Endometrial microvascular endothelial cells (primary cell): ENCODE data around the gene AGBL1. TPM values are rescaled to one million over a fixed set of nuclear protein-coding genes. Genes with fewer than 3 reads are reported as not detected.

ENCODE experiments used
- in situ Hi-C: cut with HindIII; loops from 2 replicates; pipeline ENCODE4 v1.10.0; 2017; ENCODE audit warnings: low sequenced_read_pairs, low pct_unique_long_range_greater_than_20kb; ENCODE audit errors: inconsistent ontology term
- total RNA-seq: library from RNA; depleted of rRNA; stranded (reverse); fragments of >200 nt; gene quantifications from one replicate; pipeline ENCODE4 v1.2.3, GENCODE V29; 2015; ENCODE audit errors: inconsistent ontology term

The AGBL1 gene
- total RNA-seq, 1 donor from 2014 or later: not detected

DNA sequence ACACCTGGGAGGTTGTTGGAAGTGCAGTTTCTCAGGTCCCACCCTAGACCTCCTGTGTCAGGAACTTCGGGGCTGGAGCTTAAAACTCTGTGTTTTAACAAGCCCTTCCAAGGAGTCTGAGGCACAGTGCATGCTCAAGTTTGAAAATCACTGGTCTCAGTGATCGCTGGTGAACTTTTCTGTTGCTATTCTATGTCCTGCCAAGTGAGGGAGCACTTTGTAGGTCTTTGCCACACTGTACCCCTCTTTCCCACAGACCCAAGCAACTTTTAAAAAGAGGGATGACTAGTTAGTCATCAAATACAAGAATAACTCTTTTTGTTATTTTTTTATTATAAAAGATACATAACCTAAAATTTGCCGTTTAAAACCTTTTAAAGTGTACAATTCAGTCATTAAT, 133.7 kb downstream of the AGBL1 start:
- in situ Hi-C loops: no loop called here

DNA sequence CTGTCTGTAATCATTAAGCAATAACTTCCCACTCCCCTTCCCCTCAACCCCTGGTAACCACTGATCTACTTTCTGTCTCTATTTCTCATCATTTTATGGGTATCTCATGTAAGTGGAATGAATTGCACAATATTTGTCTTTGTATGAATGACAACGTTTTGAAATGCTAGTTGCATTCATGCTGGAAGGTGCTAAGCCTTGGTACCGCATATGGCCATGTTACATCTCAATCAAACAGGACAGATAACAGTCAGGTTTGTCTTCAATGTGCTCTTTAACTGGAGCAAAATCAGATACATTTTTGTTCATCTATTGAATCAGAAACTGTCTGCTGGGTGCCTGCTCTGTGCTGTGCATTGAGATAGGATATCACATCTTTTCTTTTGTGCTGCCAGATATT, 134.2 kb downstream of the AGBL1 start:
- in situ Hi-C loops: no loop called here

DNA sequence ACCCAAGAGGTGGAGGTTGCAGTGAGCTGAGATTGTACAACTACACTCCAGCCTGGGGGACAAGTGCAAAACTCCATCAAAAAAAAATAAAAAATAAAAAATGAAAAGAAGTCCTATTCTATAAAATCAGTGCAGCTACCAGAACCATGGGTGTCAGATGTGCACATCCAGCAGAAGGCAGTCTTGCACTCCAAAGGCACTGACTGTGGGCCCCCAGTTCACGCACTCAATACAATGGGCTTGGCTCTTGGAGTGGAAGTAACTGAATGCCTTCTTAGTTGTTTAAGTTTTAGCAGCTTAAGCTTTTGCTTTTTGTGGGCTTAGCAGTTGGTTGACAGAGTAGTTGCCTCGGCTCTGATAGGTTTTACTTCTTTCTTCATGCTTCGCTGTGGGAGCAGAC, 141.4 kb downstream of the AGBL1 start:
- in situ Hi-C loops: no loop called here

DNA sequence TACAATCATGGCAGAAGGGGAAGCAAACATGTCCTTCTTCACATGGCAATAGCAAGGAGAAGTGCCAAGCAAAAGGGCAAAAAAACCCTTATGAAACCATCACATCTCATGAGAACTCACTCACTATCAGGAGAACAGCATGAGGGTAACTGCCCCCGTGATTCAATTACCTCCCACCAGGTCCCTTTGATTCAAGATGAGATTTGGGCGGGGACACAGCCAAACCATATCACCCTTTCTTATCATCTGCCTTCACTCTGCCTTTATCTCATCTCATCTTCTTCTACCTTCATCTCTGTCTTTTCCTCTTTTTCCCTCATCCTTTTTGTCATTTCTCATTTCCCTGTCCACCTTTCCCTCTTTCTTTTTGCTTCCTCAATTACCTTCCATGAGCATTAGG, 149.6 kb downstream of the AGBL1 start:
- in situ Hi-C loops: no loop called here

DNA sequence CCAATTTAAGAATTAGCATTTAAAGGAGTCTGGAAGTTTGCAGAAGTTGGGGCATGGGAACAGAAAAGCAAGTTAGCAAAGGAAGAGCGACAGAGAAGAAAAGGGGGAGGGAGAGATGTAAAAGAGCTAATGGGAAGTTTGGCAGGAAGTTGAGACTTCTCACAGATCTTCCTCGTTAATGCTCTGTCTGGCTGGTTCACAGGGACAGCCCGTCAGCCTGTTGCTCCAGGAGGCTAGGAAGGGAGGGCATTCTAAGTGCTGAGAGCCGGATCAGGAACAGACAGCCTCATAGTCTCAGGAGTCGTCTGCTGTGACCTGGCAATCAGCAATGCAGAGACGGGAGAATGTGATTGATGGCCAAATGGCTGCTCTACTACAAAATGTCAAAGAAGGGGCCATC, 150.3 kb downstream of the AGBL1 start:
- in situ Hi-C loops: no loop called here

DNA sequence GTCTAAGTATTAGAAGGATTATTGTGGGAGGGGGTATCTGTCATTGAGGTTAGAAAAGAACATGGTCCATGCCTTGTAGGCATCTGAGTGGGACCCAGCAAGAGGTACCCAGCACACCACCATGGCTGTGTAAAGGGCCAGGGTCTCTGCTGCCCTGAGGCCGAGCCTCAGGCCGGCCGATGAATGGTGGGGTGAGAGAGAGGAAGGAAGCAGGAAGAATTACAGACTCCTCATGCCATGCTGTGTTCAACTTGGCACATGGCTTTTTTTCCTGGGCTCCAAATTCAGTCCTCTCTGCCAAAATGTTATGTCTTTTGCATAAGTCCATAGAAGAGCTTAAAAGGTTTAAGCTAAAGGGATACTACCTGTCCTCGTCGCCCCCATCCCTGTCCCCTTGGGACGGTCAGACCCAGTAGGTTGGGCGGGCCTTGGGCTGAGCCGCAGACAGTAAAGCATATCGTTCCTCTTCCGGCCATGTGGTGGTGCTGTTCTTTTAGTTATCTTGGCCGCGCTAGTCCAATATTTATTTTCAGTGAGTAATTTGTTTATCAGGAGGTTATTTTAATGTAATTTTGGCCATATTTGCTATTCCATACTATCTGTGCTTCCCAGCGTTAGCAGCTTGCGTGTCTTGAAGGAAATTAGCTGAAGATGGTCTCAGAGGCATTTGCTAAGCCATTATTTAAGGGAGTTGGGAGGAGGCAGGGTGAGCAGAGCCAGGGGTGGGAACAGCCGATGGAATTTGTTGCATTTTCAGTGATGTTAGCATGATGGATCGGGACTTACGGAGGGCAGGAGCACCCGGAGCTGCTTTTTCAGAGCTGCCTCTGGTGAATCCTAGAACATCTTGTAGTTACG, 152.4 kb downstream of the AGBL1 start:
- in situ Hi-C loops: no loop called here

DNA sequence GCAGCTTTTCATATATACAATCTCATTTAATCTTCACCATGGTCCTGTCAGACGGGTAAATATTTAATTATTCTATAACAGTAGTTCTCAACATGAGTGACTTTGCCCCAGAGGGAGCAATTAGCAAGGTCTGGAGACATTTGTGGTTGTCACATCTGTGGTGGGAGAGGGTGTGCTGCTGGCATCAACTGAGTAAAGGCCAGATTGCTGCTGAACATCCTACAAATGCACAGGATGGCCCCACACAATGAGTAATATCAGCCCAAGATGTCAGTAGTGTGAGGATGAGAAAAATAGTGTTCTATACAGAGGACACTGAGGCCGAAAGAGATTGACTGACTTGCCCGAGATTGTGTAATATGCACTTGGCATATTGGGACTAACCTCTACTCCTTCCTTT, 156.0 kb downstream of the AGBL1 start:
- in situ Hi-C loops: no loop called here

DNA sequence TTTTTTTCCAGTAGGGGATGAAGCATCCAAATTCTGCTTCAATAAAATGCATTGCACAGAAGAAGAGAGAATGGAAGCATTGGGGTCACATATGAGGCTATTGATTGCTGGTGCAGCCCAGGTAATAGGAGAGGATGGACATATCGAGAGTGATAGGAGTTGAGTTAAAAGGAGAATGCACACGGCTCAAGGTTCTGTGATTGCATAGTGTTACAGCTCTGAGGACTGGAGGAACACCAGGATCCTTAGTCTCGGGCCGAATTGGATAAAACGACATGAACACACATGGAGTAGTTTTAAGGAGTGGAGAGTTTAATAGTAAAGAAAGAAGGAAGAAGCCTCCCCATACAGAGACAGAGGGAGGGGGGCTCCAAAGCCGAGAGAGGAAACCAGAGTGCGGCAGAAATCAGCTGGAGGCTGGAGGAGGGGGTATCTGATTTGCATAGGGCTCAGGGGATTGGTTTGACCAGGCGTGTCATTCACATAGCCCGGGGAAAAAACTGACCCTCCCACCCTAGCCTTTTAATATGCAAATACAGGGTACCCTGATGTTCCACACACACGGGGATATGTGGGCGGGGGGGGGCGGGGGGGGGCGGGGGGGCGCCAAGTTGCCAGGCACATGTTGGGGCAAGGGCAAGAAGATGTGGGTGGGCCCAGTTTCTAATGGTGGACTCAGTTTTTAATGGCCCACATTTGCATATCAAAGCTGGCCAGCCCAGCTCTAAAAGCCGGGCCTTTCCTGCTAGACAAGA, 156.9 kb downstream of the AGBL1 start:
- in situ Hi-C loops: no loop called here

DNA sequence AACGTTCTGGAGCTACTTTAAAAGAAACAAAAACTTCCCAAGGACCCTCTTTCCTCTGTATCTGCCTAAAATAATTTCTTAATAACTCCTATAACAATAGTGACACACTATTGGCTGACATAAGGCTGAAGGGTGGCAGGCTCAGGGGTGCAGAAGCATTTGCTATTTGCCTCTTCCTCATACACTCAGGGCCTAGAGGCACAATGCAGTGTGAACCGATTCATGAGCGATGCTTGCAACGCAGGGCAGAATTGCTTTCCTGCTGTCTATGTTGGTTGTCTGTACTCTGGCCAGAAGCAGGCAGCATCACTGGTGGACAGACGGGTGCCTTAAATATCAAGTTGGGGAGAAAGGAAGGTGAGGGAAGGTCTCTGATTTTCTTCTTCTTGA, 157.4 kb downstream of the AGBL1 start:
- in situ Hi-C loops: no loop called here

DNA sequence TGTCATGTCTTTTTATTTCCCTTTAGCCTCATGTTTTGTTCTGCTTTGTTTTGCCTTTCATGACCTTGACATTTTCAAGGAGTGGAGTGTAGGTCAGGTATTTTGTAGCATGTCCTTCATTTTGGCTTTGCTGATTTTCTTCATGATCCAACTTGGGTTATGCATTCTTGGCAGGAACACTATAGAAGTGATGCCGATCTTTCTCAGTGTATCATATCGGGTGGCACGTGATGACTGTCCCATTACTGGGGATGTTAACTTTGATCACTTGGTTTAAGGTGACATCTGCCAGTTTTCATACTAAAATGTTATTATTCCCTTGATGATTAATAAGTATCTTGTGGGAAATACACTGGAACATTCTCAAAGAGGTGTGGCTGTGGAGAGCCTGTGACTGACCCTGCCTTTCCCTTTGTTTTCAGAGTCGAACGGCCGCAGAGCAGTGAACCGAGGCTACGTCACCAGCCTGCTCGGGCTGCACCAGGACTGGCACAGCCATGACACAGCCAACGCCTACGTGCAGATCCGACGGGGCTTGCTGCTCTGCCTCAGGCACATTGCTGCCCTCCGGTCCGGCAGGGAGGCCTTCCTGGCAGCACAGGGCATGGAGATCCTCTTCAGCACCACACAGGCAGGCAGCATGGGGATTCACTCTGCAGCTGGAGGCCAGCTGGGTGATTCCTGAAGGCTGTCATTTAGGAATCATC, 167.7 kb downstream of the AGBL1 start:
- in situ Hi-C loops: no loop called here

DNA sequence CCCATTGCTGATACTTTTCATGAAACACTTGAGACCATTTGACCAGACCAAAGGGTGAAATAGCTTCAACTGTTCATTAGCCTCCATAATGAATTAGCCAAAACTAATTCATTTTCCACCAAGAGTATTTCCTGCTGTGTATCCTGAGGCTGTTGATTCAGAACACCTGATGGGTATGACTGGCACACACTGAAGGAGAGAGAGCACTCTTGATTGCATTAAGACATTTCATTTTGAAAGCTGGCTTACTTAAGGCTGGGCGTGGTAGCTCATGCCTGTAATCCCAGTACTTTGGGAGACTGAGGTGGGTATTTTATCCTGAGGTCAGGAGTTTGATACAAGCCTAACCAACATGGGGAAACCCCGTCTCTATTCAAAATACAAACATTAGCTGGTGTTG, 175.6 kb downstream of the AGBL1 start:
- in situ Hi-C loops: no loop called here

DNA sequence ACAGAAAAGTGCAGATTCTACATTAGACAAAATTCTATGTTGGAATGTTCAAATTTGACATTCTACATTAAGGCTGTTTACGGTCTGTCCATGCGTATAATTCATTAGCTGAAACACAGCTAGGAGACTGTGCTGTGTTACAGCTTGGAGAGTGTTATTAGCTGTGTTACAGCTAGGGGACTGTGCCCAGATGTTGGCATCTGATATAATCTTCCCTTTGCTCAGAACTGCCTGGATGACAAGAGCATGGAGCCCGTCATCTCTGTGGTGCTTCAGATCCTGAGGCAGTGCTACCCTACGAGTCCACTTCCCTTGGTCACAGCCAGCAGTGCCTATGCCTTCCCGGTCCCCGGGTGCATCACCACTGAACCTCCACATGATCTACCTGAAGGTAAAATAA, 177.0 kb downstream of the AGBL1 start:
- in situ Hi-C loops: no loop called here

DNA sequence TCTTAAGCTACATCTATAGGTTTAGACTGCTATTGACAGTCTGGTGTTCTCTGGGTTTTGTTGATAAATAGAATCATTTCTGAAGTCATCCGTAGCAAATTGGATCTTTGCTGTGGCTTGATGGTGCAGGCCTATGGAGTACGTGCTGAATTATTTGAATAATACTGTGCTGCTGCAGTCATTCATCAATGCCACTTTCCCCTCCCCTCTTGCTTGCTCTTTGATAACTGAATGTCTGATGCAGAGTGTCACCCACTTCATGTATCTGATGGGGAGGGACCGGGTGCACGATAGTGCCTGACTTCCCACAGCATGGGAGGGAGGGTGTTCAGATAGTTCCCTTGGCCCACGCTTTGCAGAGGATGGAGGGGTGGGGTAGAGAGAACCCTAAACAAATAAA, 179.9 kb downstream of the AGBL1 start:
- in situ Hi-C loops: no loop called here

DNA sequence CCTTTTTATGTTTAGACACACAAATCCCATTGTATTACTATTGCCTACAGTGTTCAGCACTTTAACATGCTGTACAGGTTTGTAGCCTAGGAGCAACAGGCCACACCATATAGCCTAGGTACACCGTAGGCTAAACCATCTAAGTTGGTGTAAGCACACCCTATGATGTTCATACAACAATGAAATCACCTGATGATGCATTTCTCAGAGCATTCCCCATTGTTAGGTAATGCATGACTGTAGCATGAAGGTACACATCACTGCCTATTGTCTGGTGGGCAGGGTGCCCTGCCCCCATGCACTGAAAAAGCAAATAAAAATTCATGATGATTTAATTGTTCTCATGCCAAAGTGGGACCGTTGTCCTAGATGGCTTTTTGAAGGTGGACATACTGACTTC, 183.6 kb downstream of the AGBL1 start:
- in situ Hi-C loops: no loop called here

DNA sequence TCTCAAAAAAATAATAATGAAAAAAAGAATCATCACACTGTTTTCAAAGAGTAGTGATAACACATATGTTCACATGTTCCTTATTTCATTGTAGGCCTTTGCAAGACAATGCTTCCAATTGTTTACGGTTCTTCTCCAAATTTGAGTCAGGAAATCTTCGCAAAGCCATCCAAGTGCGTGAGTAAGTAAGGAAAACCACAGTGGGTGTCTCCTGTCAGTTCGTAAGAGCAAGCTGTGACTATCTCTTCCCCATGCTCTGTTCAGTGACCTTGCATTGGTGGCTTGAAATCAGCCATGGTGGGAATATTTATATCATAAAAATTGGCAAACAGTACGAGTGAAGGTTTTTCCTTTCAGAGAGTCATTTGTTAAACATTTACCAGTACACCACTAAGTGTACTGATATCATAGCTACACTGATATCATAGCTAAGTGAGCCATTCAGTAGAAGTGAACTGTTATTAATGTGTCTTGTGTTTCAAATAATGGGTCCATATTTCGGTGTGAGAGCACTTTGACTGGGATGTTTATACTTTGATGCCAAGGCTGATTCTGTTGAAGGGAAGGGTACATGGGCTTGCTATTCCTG, 187.3 kb downstream of the AGBL1 start:
- in situ Hi-C loops: no loop called here

DNA sequence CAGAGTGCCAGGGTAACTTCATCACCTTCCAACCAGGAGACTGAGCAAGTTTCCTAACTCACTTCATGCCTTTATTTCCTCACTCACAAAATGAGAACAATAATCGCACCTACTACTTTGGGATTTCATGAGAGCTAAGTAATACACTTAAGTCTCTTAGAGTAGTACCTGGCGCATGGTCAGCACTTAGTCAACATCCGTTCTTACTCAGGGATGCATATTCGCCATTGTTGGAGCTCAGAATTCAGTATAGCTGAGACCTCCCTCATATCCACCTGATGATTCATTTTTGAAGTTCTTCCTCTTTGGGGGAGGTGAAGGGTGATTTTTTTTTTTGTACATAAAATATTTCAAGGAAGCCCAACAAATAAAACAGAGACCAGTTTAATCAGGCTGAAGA, 188.2 kb downstream of the AGBL1 start:
- in situ Hi-C loops: no loop called here

DNA sequence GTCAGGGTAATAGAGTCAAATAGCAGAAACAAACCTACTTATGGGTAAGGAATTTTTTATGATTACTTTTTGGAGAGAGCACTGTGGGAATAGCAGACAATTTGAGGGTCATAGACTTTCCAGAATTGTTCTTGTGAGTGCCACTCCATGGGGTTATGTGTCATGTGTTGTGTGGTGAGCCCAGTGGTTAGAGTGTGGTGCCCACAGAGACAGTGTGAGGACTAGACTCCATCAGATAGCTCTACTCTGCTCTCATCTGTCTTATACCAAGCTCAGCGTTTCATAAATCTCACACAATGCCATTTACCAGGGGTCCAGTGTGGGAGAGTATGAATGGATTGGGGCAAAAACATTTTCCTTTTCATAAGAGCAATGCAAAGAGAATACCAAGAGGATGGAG, 188.9 kb downstream of the AGBL1 start:
- in situ Hi-C loops: no loop called here

DNA sequence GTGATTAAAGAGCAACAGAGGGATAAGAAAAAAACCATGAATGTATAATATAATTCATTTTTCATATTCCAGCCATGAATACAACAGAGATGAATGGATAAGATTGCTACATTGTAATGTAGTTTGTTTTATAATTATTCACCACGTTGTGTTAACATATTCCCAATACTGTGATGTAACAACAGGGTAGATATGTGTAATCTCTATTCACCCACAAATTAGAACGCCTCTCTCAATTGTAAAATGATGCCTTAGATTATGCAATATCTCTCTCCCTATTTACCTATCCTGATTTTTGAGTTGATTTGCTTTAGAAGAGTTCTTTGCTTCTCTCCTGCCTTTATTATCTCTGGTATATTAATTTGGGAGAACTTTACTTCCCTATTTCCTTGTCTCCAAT, 193.6 kb downstream of the AGBL1 start:
- in situ Hi-C loops: no loop called here

DNA sequence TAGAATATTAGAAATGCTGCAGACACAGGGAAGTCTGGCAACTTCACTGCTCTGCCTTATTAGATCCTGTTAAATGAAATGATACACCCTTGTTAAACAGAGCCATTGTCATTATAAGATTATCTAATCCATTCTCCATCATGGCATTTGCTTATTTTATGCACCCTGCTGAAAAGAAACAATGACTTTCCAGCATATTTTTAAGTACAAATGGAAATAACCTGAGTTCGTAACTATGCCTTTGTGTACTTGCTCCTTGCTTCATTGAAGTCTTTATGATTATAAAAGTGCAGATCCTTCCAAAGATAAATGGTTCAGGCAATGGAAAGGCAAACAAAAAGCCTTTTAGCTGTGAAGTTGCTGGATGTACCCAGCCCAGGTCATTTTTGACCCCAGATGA, 195.7 kb downstream of the AGBL1 start:
- in situ Hi-C loops: no loop called here
